K562 (cell line): Measurements from ENCODE around the gene MBNL2. TPM values are rescaled to one million over a fixed set of nuclear protein-coding genes. Genes with fewer than 3 reads are reported as not detected.
A peak's percentile ranks its signal among the peaks of the same experiment; 100 is the strongest.

Experiments used
- ATAC-seq: fragments of 200-7000 bp; cut with Tn5 transposase; 3 replicates; pipeline ENCODE4 v1.9.1; 2020; ENCODE audit warnings: moderate library complexity
- BruUV-seq: library from RNA; stranded (reverse); fragments of 400-500 nt; replicated peaks from 2 replicates; lab custom pipeline; 2021; lab: Mats Ljungman, UMichigan
- CTCF ChIA-PET: fragments of 300-600 bp; formaldehyde crosslinking; extraction: SDS; loops from one replicate; lab custom pipeline; 2021; ENCODE audit warnings: low intra/inter-chr PET ratio; lab: Yijun Ruan, JAX
- POLR2A ChIA-PET: fragments of 300-600, 350-650 bp; sonication (Branson Sonifier 250); formaldehyde crosslinking; extraction: SDS; loops from one replicate; lab custom pipeline; 2021; ENCODE audit warnings: antibody characterized with exemption, inconsistent platforms; lab: Yijun Ruan, JAX
- DNase-seq, 4 experiments: peaks; one replicate each; pipeline versions ENCODE4 v3.0.0 to v3.0.0-alpha.2; 2011 to 2018; ENCODE audit warnings: low spot score in 3 of 4, mixed read lengths in 3 of 4; ENCODE audit errors: extremely low read depth in 1 of 4
- FAIRE-seq: peaks from 2 replicates; lab custom pipeline; 2011; peaks lifted over from hg19 to GRCh38; lab: Jason Lieb, UNC
- H2AFZ ChIP-seq: 2 replicates; pipeline ENCODE4 v1.6.0; 2011; ENCODE audit warnings: low read depth, low read length, control low read depth, inconsistent platforms
- H3K27ac ChIP-seq: fragments of 200-600 bp; 3 replicates; pipeline ENCODE4 v1.8.0; 2011; ENCODE audit warnings: low read depth, mild to moderate bottlenecking, control low read depth, inconsistent platforms, low read length, moderate library complexity, mixed read lengths; ENCODE audit errors: extremely low read depth
- H3K27me3 ChIP-seq, 2 experiments: fragments of 300-600 bp in 1 of 2; 2 replicates in 1 of 2; 3 replicates in 1 of 2; pipeline versions ENCODE4 v1.6.0 to v1.8.0; 2011; ENCODE audit warnings: inconsistent platforms in 2 of 2, low read length in 2 of 2, mild to moderate bottlenecking in 1 of 2, mixed read lengths in 1 of 2, moderate library complexity in 1 of 2; ENCODE audit not compliant: control insufficient read depth in 2 of 2, insufficient read depth in 2 of 2
- H3K36me3 ChIP-seq: fragments of 300-600 bp; 3 replicates; pipeline ENCODE4 v1.8.0; 2011; ENCODE audit warnings: mild to moderate bottlenecking, low read length, inconsistent platforms; ENCODE audit not compliant: control insufficient read depth, insufficient read depth
- H3K4me1 ChIP-seq, 2 experiments: fragments of 200-600 bp in 1 of 2; replicated peaks in 1 of 2; 2 replicates in 1 of 2; 3 replicates in 1 of 2; pipeline versions ENCODE4 v1.5.1 to v1.8.0; 2011; ENCODE audit warnings: inconsistent platforms in 2 of 2, low read length in 2 of 2, mild to moderate bottlenecking in 1 of 2, mixed read lengths in 1 of 2, moderate library complexity in 1 of 2; ENCODE audit not compliant: control insufficient read depth in 2 of 2, insufficient read depth in 2 of 2
- H3K4me2 ChIP-seq: 2 replicates; pipeline ENCODE4 v1.6.1; 2011; ENCODE audit warnings: low read length, control low read depth, inconsistent platforms, mixed read lengths; ENCODE audit not compliant: insufficient read depth
- H3K4me3 ChIP-seq: fragments of 200-600 bp; sonication (generic), shearing (Covaris generic); 2 replicates; pipeline ENCODE4 v1.5.1; 2016; ENCODE audit warnings: control low read depth, inconsistent platforms
- H3K79me2 ChIP-seq: fragments of 200-600 bp; 3 replicates; pipeline ENCODE4 v1.8.0; 2011; ENCODE audit warnings: low read length, inconsistent platforms; ENCODE audit not compliant: control insufficient read depth, insufficient read depth
- H3K9ac ChIP-seq, 2 experiments: 2 replicates each; pipeline versions ENCODE4 v1.6.0 to v1.6.1; 2011; ENCODE audit warnings: low read depth in 2 of 2, low read length in 2 of 2, control low read depth in 1 of 2, inconsistent platforms in 1 of 2, mild to moderate bottlenecking in 1 of 2, mixed read lengths in 1 of 2; ENCODE audit not compliant: insufficient read depth in 1 of 2
- H3K9me1 ChIP-seq: one replicate; pipeline ENCODE4 v1.6.0; 2011; ENCODE audit warnings: inconsistent platforms, mild to moderate bottlenecking, low read length, moderate library complexity; ENCODE audit not compliant: control insufficient read depth, insufficient read depth
- H3K9me3 ChIP-seq: replicated peaks from 2 replicates; pipeline ENCODE4 v1.5.1; 2011; ENCODE audit warnings: low read depth, low read length, inconsistent platforms; ENCODE audit not compliant: control insufficient read depth, insufficient read depth
- H4K20me1 ChIP-seq: replicated peaks from 2 replicates; pipeline ENCODE4 v1.6.1; 2011; ENCODE audit warnings: low read length, inconsistent platforms, mixed read lengths; ENCODE audit not compliant: control insufficient read depth, insufficient read depth
- CHD4 ChIP-seq: fragments of 200-600 bp; sonication (generic); IDR thresholded peaks from 3 replicates; pipeline ENCODE4 v1.6.1; 2012; ENCODE audit warnings: low read depth, mild to moderate bottlenecking, mixed read lengths, low read length, inconsistent platforms; ENCODE audit not compliant: insufficient read depth, insufficient replicate concordance, poor library complexity, severe bottlenecking
- EP300 ChIP-seq: IDR thresholded peaks from 2 replicates; pipeline ENCODE4 v1.6.1; 2012; ENCODE audit warnings: low read length, improper control_type of control experiment
- GATA2 ChIP-seq: sonication (generic); formaldehyde crosslinking; IDR thresholded peaks from 2 replicates; pipeline ENCODE4 v1.4.0; 2020; ENCODE audit warnings: mild to moderate bottlenecking, missing genetic modification reagents
- KDM1A ChIP-seq, 2 experiments: fragments of 450-650 bp; IDR thresholded peaks; 2 replicates each; pipeline ENCODE4 v1.6.1; 2016; ENCODE audit warnings: mild to moderate bottlenecking in 2 of 2
- MEIS2 ChIP-seq: fragments of 450-650 bp; IDR thresholded peaks from 2 replicates; pipeline ENCODE4 v1.6.1; 2014; ENCODE audit warnings: mild to moderate bottlenecking; ENCODE audit not compliant: partially characterized antibody
- PHF20 ChIP-seq: fragments of 450-650 bp; IDR thresholded peaks from 2 replicates; pipeline ENCODE4 v1.6.1; 2018; ENCODE audit not compliant: partially characterized antibody
- PTBP1 ChIP-seq: fragments of 200-400 bp; formaldehyde crosslinking; IDR thresholded peaks from 2 replicates; pipeline ENCODE4 v1.6.1; 2017; ENCODE audit warnings: low read depth, low read length
- RBM17 ChIP-seq: fragments of 200-400 bp; formaldehyde crosslinking; IDR thresholded peaks from 2 replicates; pipeline ENCODE4 v1.6.1; 2017; ENCODE audit warnings: low read depth, mild to moderate bottlenecking, low read length, borderline replicate concordance
- RCOR1 ChIP-seq, 2 experiments: IDR thresholded peaks; 2 replicates each; pipeline ENCODE4 v1.6.1; 2012; ENCODE audit warnings: low read depth in 2 of 2, low read length in 2 of 2, borderline replicate concordance in 1 of 2, improper control_type of control experiment in 1 of 2
- SIN3A ChIP-seq, 2 experiments: fragments of 150-350 bp in 1 of 2; IDR thresholded peaks; 2 replicates each; pipeline ENCODE4 v1.6.1; 2011 to 2016; ENCODE audit warnings: borderline replicate concordance in 2 of 2, low read depth in 2 of 2, low read length in 2 of 2, mild to moderate bottlenecking in 2 of 2, moderate library complexity in 2 of 2; ENCODE audit not compliant: control insufficient read depth in 1 of 2
- SMAD3 ChIP-seq: fragments of 450-650 bp; formaldehyde crosslinking; conservative IDR thresholded peaks from 2 replicates; pipeline ENCODE4 v1.4.0; 2020; ENCODE audit warnings: mild to moderate bottlenecking
- XRCC4 ChIP-seq: IDR thresholded peaks from one replicate; pipeline ENCODE4 v1.6.1; 2011; ENCODE audit not compliant: insufficient read depth, insufficient read length; ENCODE audit errors: extremely low read depth
- ZC3H11A ChIP-seq: IDR thresholded peaks from 2 replicates; pipeline ENCODE4 v1.6.1; 2012; ENCODE audit warnings: low read depth, low read length, improper control_type of control experiment
- ZNF140 ChIP-seq: fragments of 250-450 bp; sonication (Bioruptor Pico); IDR thresholded peaks from 2 replicates; pipeline ENCODE4 v1.8.0; 2021; ENCODE audit warnings: moderate library complexity, mild to moderate bottlenecking, inconsistent platforms
- WGBS: fragments of 100-300 bp; shearing (Covaris generic); methylation state at CpG from one replicate; pipeline ENCODE4 v1.1.6; 2016; ENCODE audit warnings: low coverage, mixed read lengths; ENCODE audit not compliant: insufficient coverage; ENCODE audit errors: missing lambda C conversion rate; 5-methylcytosine and 5-hydroxymethylcytosine counted together
- in situ Hi-C: fragments of 300-500 bp; cut with MboI; formaldehyde crosslinking; loops from 4 replicates; pipeline ENCODE4 v1.15.0; 2018; ENCODE audit warnings: inconsistent platforms, mixed read lengths
- intact Hi-C: fragments of 100-400 bp; cut with micrococcal nuclease; formaldehyde crosslinking; loops from 2 replicates; pipeline ENCODE4 v1.14.2; 2022
- polyA plus RNA-seq, 8 experiments: library from polyadenylated mRNA; depleted of rRNA in 4 of 8; stranded (reverse) in 5 of 8; unstranded in 3 of 8; fragments of >200 nt; fragmentation: Nextera tagmentation in 2 of 8; fragmentation: Illumina TruSeq in 1 of 8; extraction: Ambion mirVana in 2 of 8; extraction: Trizol in 1 of 8; gene quantifications; 2 replicates each; pipeline versions ENCODE4 v1.2.1 to v1.2.3, GENCODE V29; 2011 to 2014; ENCODE audit warnings: inconsistent platforms in 1 of 8, missing spikeins in 1 of 8
- total RNA-seq, 7 experiments: library from RNA; depleted of rRNA in 6 of 7; stranded (reverse); fragments of >200 nt in 6 of 7; fragmentation: Illumina TruSeq in 2 of 7; extraction: Trizol in 2 of 7; gene quantifications; 2 replicates each; pipeline versions ENCODE4 v1.2.1 to v1.2.3, GENCODE V29; 2011 to 2021; ENCODE audit warnings: low replicate concordance in 1 of 7
- TF ChIP-seq, protein P1 (sequence below): fragments of 200-800 bp; sonication (Bioruptor generic); IDR thresholded peaks from 2 replicates; pipeline ENCODE4 v1.6.1; 2017; ENCODE audit warnings: missing genetic modification characterization, missing compliant biosample characterization

The MBNL2 gene
- total and polyA plus RNA-seq, 9 of the 15 experiments (the other 6 are each of a cell fraction or from before 2014, with no cell fraction given), result 7.0 to 24.8 (median 13.8) TPM

DNA sequence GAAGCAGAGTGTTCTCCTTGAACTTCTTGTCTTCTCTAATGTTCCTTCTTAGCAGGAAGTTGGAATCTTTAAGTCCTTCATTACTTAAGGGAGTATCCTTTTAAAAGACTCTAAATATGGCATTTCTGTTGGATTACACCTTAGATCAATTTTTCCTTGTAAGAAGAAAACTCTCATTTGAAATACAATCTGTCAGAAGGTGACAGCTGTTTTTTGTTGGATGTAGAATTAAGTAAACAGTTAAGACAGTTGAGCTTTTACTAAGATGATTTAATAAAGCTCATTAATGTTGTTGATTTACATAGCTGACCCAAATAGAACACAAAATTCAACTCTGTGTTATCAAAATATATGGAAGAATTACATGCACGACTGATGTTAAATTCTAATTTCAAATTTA is 16.7 kb upstream of the MBNL2 start (continued):
- TF ChIP-seq SIN3A (IDR thresholded peaks at IDR 0.05; ENCODE audit: borderline replicate concordance in 2 of 2, control insufficient read depth in 1 of 2, low read depth in 2 of 2, low read length in 2 of 2), result no peak
- TF ChIP-seq EP300, result no peak
- no peak for TF ChIP-seq ZNF140

DNA sequence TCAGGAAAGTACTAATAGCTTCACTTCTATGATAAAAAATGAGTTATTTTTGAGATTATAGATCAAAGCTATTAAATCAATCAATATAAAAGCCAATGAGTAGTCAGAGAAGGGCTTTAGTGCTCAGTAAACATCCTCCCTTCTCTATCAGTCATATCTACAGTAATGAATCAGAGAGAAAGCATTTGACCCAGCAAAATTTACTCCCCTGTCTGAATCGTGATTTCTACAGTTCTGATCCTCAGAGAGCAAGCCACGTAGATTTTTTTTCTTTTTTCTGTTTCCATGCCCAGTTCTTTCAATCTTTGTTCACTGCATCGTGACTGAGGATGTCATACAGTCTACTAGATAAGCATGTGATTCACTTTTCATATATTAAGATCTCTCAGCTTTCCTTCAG is 16.2 kb upstream of the MBNL2 start:
- Histone ChIP-seq H3K9me1 (no peaks in the 10 kb centered on the region), H3K9ac (no peak overlapping the region), H3K27ac (no peak overlapping the region), H3K4me3 (no peak overlapping the region), H3K4me2 (no peak overlapping the region), H2AFZ (no peak overlapping the region), H3K36me3 (no peaks in the 10 kb centered on the region), H3K4me1 (no peaks in the 10 kb centered on the region), H4K20me1 (no peaks in the 10 kb centered on the region), H3K79me2 (no peaks in the 10 kb centered on the region), H3K27me3 (no peaks in the 10 kb centered on the region), H3K9me3 (peaks cover 3% of the 10 kb centered on the region)
- DNase-seq (no peak), FAIRE-seq (no peak), ATAC-seq (no peak)
- intact Hi-C loops, result no loop called here
- 0% methylated on average over 2 of the region's 3 CpGs for WGBS
- CTCF ChIA-PET, result no interaction called here
- no TSS peak for BruUV-seq
- in situ Hi-C loops, result no loop called here
- POLR2A ChIA-PET, result no interaction called here
- TF ChIP-seq PHF20, result no peak
- TF ChIP-seq MEIS2, result peak; percentile 12
- TF ChIP-seq, protein P1, sequence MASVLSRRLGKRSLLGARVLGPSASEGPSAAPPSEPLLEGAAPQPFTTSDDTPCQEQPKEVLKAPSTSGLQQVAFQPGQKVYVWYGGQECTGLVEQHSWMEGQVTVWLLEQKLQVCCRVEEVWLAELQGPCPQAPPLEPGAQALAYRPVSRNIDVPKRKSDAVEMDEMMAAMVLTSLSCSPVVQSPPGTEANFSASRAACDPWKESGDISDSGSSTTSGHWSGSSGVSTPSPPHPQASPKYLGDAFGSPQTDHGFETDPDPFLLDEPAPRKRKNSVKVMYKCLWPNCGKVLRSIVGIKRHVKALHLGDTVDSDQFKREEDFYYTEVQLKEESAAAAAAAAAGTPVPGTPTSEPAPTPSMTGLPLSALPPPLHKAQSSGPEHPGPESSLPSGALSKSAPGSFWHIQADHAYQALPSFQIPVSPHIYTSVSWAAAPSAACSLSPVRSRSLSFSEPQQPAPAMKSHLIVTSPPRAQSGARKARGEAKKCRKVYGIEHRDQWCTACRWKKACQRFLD (CRISPR knock-in tag), result no peak
- TF ChIP-seq XRCC4, result no peak
- TF ChIP-seq SMAD3 (CRISPR knock-in tag), result no peak
- no peak for TF ChIP-seq RBM17
- no peak for TF ChIP-seq PTBP1
- peak; percentile 52 to 85; a peak in 3 of 4 replicates for TF ChIP-seq RCOR1 (IDR thresholded peaks at IDR 0.05; ENCODE audit: borderline replicate concordance in 1 of 2, low read depth in 2 of 2, low read length in 2 of 2)
- peak; percentile 88 to 90 for TF ChIP-seq KDM1A (IDR thresholded peaks at IDR 0.05)
- TF ChIP-seq CHD4, result no peak
- TF ChIP-seq ZC3H11A, result no peak
- no peak for TF ChIP-seq GATA2
